Neural cell (in vitro differentiated cells): ENCODE results near the gene GNG13. TPM values are rescaled to one million over a fixed set of nuclear protein-coding genes. Genes with fewer than 3 reads are reported as not detected.

Source experiments
- H2AFZ ChIP-seq: fragments of 200-600, 300-800 bp; sonication (generic), shearing (Covaris generic); 2 replicates; pipeline ENCODE4 v1.6.0; 2014; ENCODE audit warnings: low read depth, mild to moderate bottlenecking, antibody characterized with exemption, low read length, moderate library complexity
- H3F3A ChIP-seq: fragments of 200-600 bp; shearing (Covaris generic); 2 replicates; pipeline ENCODE4 v1.6.1; 2016; ENCODE audit warnings: mild to moderate bottlenecking, moderate library complexity, mixed read lengths, antibody characterized with exemption, low read length; ENCODE audit not compliant: insufficient read depth, poor library complexity, severe bottlenecking
- H3K27ac ChIP-seq: fragments of 200-600, 300-800 bp; sonication (generic), shearing (Covaris generic); 2 replicates; pipeline ENCODE4 v1.5.1; 2014; ENCODE audit warnings: mild to moderate bottlenecking, low read length, moderate library complexity
- H3K27me3 ChIP-seq: fragments of 300-800, 200-600 bp; sonication (generic), shearing (Covaris generic); 2 replicates; pipeline ENCODE4 v1.6.0; 2014; ENCODE audit warnings: mild to moderate bottlenecking, low read depth, low read length, moderate library complexity; ENCODE audit not compliant: insufficient read depth
- H3K36me3 ChIP-seq: fragments of 300-800, 200-600 bp; sonication (generic), shearing (Covaris generic); 2 replicates; pipeline ENCODE4 v1.5.1; 2014; ENCODE audit warnings: mild to moderate bottlenecking, antibody characterized with exemption, low read length, moderate library complexity; ENCODE audit not compliant: insufficient read depth
- H3K4me2 ChIP-seq: fragments of 300-800, 200-600 bp; sonication (generic), shearing (Covaris generic); 2 replicates; pipeline ENCODE4 v1.6.0; 2014; ENCODE audit warnings: mild to moderate bottlenecking, low read length
- H3K4me3 ChIP-seq: fragments of 300-800, 200-600 bp; sonication (generic), shearing (Covaris generic); 2 replicates; pipeline ENCODE4 v1.5.1; 2014; ENCODE audit warnings: mild to moderate bottlenecking, low read length, moderate library complexity
- H3K79me2 ChIP-seq: fragments of 200-600 bp; shearing (Covaris generic); replicated peaks from 2 replicates; pipeline ENCODE4 v1.6.0; 2014; ENCODE audit warnings: mild to moderate bottlenecking, low read length, moderate library complexity; ENCODE audit not compliant: insufficient read depth
- H3K9ac ChIP-seq: fragments of 300-800, 200-600 bp; sonication (generic), shearing (Covaris generic); 2 replicates; pipeline ENCODE4 v1.6.1; 2016; ENCODE audit warnings: mild to moderate bottlenecking, low read length, mixed read lengths
- H3K9me2 ChIP-seq: fragments of 200-600 bp; shearing (Covaris generic); 2 replicates; pipeline ENCODE4 v1.6.1; 2016; ENCODE audit warnings: mild to moderate bottlenecking, low read length, mixed read lengths; ENCODE audit not compliant: insufficient read depth
- H3K9me3 ChIP-seq: fragments of 200-600, 300-800 bp; sonication (generic), shearing (Covaris generic); 2 replicates; pipeline ENCODE4 v1.6.1; 2016; ENCODE audit warnings: mild to moderate bottlenecking, mixed run types, low read length, moderate library complexity, mixed read lengths
- H4K20me1 ChIP-seq: fragments of 200-600 bp; shearing (Covaris generic); 2 replicates; pipeline ENCODE4 v1.6.1; 2016; ENCODE audit warnings: mild to moderate bottlenecking, mixed run types; ENCODE audit not compliant: insufficient read depth
- EP300 ChIP-seq: fragments of 450-650 bp; conservative IDR thresholded peaks from 2 replicates; pipeline ENCODE4 v1.6.1; 2014; ENCODE audit warnings: antibody characterized with exemption, mild to moderate bottlenecking, moderate library complexity; ENCODE audit not compliant: poor library complexity, severe bottlenecking
- EZH2 ChIP-seq: fragments of 200-600, 300-800 bp; shearing (Covaris generic), sonication (generic); IDR thresholded peaks from 2 replicates; pipeline ENCODE4 v1.6.1; 2014; ENCODE audit warnings: antibody characterized with exemption, low read length, borderline replicate concordance, mild to moderate bottlenecking; ENCODE audit not compliant: insufficient read depth, poor library complexity, severe bottlenecking
- MXI1 ChIP-seq: fragments of 450-650 bp; conservative IDR thresholded peaks from 2 replicates; pipeline ENCODE4 v1.6.1; 2014; ENCODE audit warnings: antibody characterized with exemption, mild to moderate bottlenecking; ENCODE audit not compliant: poor library complexity, severe bottlenecking
- POLR2AphosphoS5 ChIP-seq: IDR thresholded peaks from 2 replicates; pipeline ENCODE4 v1.6.1; 2012
- RAD21 ChIP-seq: fragments of 450-650 bp; conservative IDR thresholded peaks from 2 replicates; pipeline ENCODE4 v1.6.1; 2014; ENCODE audit warnings: antibody characterized with exemption, mild to moderate bottlenecking, moderate library complexity
- REST ChIP-seq: IDR thresholded peaks from 2 replicates; pipeline ENCODE4 v1.6.1; 2012; ENCODE audit warnings: borderline replicate concordance
- SMC3 ChIP-seq: fragments of 450-650 bp; conservative IDR thresholded peaks from 2 replicates; pipeline ENCODE4 v1.6.1; 2014; ENCODE audit warnings: antibody characterized with exemption, mild to moderate bottlenecking, moderate library complexity; ENCODE audit not compliant: poor library complexity
- TAF1 ChIP-seq: IDR thresholded peaks from 2 replicates; pipeline ENCODE4 v1.6.1; 2012; ENCODE audit warnings: low read depth
- polyA plus RNA-seq: library from polyadenylated mRNA; depleted of rRNA; stranded (reverse); fragments of >200 nt; gene quantifications from 2 replicates; pipeline ENCODE4 v1.2.3, GENCODE V29; 2014
- TF ChIP-seq, protein P1 (sequence below): fragments of 450-650 bp; IDR thresholded peaks from 2 replicates; pipeline ENCODE4 v1.5.1; 2014; ENCODE audit warnings: antibody characterized with exemption, mild to moderate bottlenecking, moderate library complexity; ENCODE audit not compliant: poor library complexity, severe bottlenecking

GNG13 gene
- polyA plus RNA-seq, 1 donor from 2014 or later: not detected

DNA sequence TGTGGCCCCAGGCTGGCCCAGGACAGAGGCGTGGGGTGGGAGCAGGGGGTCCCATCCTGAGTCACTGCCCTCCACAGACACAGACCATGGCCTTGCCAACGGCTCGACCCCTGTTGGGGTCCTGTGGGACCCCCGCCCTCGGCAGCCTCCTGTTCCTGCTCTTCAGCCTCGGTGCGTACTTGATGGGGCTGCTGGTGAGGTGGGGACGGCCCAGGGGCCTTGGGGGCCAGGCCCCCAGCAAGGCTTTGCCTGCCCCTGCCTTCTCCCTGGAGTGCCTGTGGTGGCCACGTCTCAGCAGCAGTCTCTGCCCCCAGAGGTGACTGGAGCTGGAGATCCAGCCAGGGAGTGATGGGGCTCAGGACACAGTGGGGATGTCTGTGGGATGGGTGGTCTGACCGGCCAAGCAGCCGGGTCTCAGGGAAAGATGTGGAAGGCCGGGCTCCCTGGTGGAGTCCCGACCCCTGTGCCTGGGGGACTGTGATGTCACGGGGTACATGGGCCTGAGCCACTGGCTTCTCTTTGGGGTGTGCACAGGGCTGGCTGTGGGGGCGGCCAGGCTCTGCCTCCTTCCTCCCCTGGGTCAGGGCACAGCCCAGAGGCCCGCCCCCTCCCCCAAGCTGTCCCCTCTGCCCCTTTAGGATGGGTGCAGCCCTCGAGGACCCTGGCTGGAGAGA lies 37.8 kb downstream of the GNG13 start:
- Histone ChIP-seq H3K4me3 (no peak overlapping the region), H3K27ac (no peak overlapping the region), H3K4me2 (no peak overlapping the region), H3F3A (no peaks in the 10 kb centered on the region), H4K20me1 (no peaks in the 10 kb centered on the region), H3K27me3 (no peaks in the 10 kb centered on the region), H3K79me2 (no peaks in the 10 kb centered on the region), H3K9me3 (no peaks in the 10 kb centered on the region), H2AFZ (no peak overlapping the region), H3K9ac (no peak overlapping the region), H3K9me2 (no peaks in the 10 kb centered on the region), H3K36me3 (no peaks in the 10 kb centered on the region)
- TF ChIP-seq SMC3: no peak
- TF ChIP-seq POLR2AphosphoS5: no peak
- TF ChIP-seq EP300: no peak
- TF ChIP-seq TAF1: no peak
- TF ChIP-seq EZH2: no peak
- TF ChIP-seq, protein P1, sequence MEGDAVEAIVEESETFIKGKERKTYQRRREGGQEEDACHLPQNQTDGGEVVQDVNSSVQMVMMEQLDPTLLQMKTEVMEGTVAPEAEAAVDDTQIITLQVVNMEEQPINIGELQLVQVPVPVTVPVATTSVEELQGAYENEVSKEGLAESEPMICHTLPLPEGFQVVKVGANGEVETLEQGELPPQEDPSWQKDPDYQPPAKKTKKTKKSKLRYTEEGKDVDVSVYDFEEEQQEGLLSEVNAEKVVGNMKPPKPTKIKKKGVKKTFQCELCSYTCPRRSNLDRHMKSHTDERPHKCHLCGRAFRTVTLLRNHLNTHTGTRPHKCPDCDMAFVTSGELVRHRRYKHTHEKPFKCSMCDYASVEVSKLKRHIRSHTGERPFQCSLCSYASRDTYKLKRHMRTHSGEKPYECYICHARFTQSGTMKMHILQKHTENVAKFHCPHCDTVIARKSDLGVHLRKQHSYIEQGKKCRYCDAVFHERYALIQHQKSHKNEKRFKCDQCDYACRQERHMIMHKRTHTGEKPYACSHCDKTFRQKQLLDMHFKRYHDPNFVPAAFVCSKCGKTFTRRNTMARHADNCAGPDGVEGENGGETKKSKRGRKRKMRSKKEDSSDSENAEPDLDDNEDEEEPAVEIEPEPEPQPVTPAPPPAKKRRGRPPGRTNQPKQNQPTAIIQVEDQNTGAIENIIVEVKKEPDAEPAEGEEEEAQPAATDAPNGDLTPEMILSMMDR: no peak
- TF ChIP-seq REST: no peak
- no peak for TF ChIP-seq RAD21
- no peak for TF ChIP-seq MXI1

- Histone ChIP-seq H3K9me2 (no peaks in the 10 kb centered on the region), H3K79me2 (no peaks in the 10 kb centered on the region), H3K4me2 (no peak overlapping the region), H3K27ac (no peak overlapping the region), H3K9ac (no peak overlapping the region), H3K27me3 (no peaks in the 10 kb centered on the region), H4K20me1 (no peaks in the 10 kb centered on the region), H3K4me3 (no peak overlapping the region), H3K9me3 (no peaks in the 10 kb centered on the region), H3K36me3 (no peaks in the 10 kb centered on the region), H3F3A (no peaks in the 10 kb centered on the region), H2AFZ (no peak overlapping the region)
- TF ChIP-seq REST: no peak
- no peak for TF ChIP-seq TAF1
- no peak for TF ChIP-seq POLR2AphosphoS5
- no peak for TF ChIP-seq EP300
These were observed 38.7 kb downstream of the GNG13 start for GRCh38 chr16:761625-762513.
